GM18870 (cell line): ENCODE data around the gene UROS.

Source experiments
- ATAC-seq: cut with Tn5 transposase; IDR thresholded peaks from one replicate; pipeline ENCODE4 v1.9.1; 2021; ENCODE audit warnings: moderate library complexity; ENCODE audit not compliant: unreplicated experiment

The UROS gene

GRCh38 chr10:125838802-125839575 is 15.9 kb upstream of the UROS start:
- no peak for ATAC-seq

GRCh38 chr10:125836746-125837145 is 13.7 kb upstream of the UROS start:
- ATAC-seq: no peak

GRCh38 chr10:125828311-125828710 is 5.3 kb upstream of the UROS start:
- no peak for ATAC-seq

- no peak for ATAC-seq
Measured at GRCh38 chr10:125827133-125827532, 4.1 kb upstream of the UROS start.

- no peak for ATAC-seq
Measured at GRCh38 chr10:125824736-125825135, 1.7 kb upstream of the UROS start.

GRCh38 chr10:125823663-125824251 is 699 bp upstream of the UROS start:
- ATAC-seq: no peak

- ATAC-seq: peak; percentile 76
Measured at GRCh38 chr10:125820701-125821100, 2.4 kb downstream of the UROS start.

GRCh38 chr10:125817337-125817946 is 5.6 kb downstream of the UROS start:
- ATAC-seq: no peak

- no peak for ATAC-seq
Measured at GRCh38 chr10:125816548-125816947, 6.5 kb downstream of the UROS start.

GRCh38 chr10:125815764-125816163 is 7.3 kb downstream of the UROS start:
- no peak for ATAC-seq

GRCh38 chr10:125812128-125812750 is 10.8 kb downstream of the UROS start:
- no peak for ATAC-seq

GRCh38 chr10:125811251-125811650 is 11.8 kb downstream of the UROS start:
- ATAC-seq: no peak

GRCh38 chr10:125808047-125808446 is 15.0 kb downstream of the UROS start:
- ATAC-seq: no peak

GRCh38 chr10:125802739-125803138 is 20.3 kb downstream of the UROS start:
- ATAC-seq: no peak

GRCh38 chr10:125802131-125802530 is 20.9 kb downstream of the UROS start:
- ATAC-seq: no peak

GRCh38 chr10:125801574-125801973 is 21.5 kb downstream of the UROS start:
- no peak for ATAC-seq

GRCh38 chr10:125799451-125800182 is 23.4 kb downstream of the UROS start:
- ATAC-seq: no peak

- no peak for ATAC-seq
Measured at GRCh38 chr10:125797994-125798662, 24.9 kb downstream of the UROS start.

GRCh38 chr10:125797424-125797823 is 25.6 kb downstream of the UROS start:
- ATAC-seq: no peak

GRCh38 chr10:125795637-125796190 is 27.3 kb downstream of the UROS start:
- ATAC-seq: no peak
